ENCODE data around the gene KCND3. TPM values are rescaled to one million over a fixed set of nuclear protein-coding genes. Genes with fewer than 3 reads are reported as not detected.

KCND3 gene
- total RNA-seq, 1 experiment from 2014 or later = 0.15 TPM

DNA sequence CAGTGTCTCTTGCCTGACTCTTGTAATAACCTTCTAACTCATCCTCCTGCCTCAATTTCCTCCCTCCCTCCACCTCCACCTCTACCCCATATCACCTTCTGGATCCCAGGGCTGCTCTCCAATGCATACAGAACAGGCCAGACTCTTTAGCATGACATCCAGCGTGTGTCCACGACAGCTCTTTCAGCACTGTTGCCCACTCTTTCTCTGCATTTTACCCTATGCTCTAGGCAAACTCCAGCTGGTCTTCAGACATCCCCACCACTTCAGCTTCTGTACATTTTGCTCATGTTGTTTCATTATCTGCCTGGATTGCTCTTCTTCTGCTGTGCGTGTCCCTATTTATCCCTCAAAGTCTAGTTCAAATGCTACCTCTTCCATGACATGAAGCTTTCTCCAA is 255.0 kb downstream of the KCND3 start:
- Histone ChIP-seq H3K9me3 (ENCODE audit: control insufficient read depth, low read depth, low read length) (no peaks in the 10 kb centered on the region), H2AK5ac (ENCODE audit: insufficient read length, low read length) (no peak overlapping the region), H3K4ac (ENCODE audit: low read depth, low read length) (no peak overlapping the region), H4K5ac (ENCODE audit: insufficient read length, low read depth, low read length) (no peak overlapping the region), H4K91ac (ENCODE audit: insufficient read length, low read depth, low read length) (no peak overlapping the region), H2BK120ac (ENCODE audit: low read depth, low read length, poor library complexity, severe bottlenecking) (no peak overlapping the region), H3K9ac (ENCODE audit: extremely low read depth, insufficient read length, low read length) (no peak overlapping the region), H3K79me1 (ENCODE audit: insufficient read depth, low read depth, low read length, poor library complexity, severe bottlenecking) (peaks cover 2% of the 10 kb centered on the region), H3K56ac (ENCODE audit: insufficient read length, low read depth, low read length) (no peak overlapping the region), H2BK15ac (ENCODE audit: low read depth, low read length) (no peak overlapping the region), H4K8ac (replicated peaks; ENCODE audit: insufficient read length, low read depth, low read length) (no peak overlapping the region), H3K4me1 (ENCODE audit: insufficient read depth, low read length) (peaks cover 20% of the 10 kb centered on the region), H2BK5ac (ENCODE audit: insufficient read length, low read length) (no peak overlapping the region), H3K79me2 (ENCODE audit: insufficient read depth, low read length) (no peaks in the 10 kb centered on the region; the same call in 1 of the 2 replicates), H3K27me3 (ENCODE audit: insufficient read depth, low read length) (no peaks in the 10 kb centered on the region), H2BK12ac (ENCODE audit: insufficient read length, low read depth, low read length) (no peak overlapping the region), H4K20me1 (ENCODE audit: control insufficient read depth, insufficient read depth, insufficient read length) (no peaks in the 10 kb centered on the region), H3K14ac (ENCODE audit: insufficient read depth, low read length) (no peak overlapping the region), H3K4me2 (ENCODE audit: insufficient read depth, insufficient read length, low read length) (no peak overlapping the region), H2BK20ac (ENCODE audit: low read depth, low read length, poor library complexity, severe bottlenecking) (no peak overlapping the region), H3K23ac (ENCODE audit: insufficient read length, low read depth, low read length) (no peak overlapping the region), H3T11ph (ENCODE audit: low read length) (no peak overlapping the region), H3K27ac (ENCODE audit: insufficient read length, low read depth, low read length) (no peak overlapping the region), H3K23me2 (ENCODE audit: insufficient read length, low read depth, low read length, poor library complexity, severe bottlenecking) (peaks cover 13% of the 10 kb centered on the region), H3K18ac (ENCODE audit: insufficient read length, low read depth, low read length) (no peak overlapping the region), H2AFZ (ENCODE audit: low read length) (no peak overlapping the region)
- Mint-ChIP-seq H3K4me3 (no peak overlapping the region), H3K36me3 (ENCODE audit: insufficient read depth in 1 of 3, low read depth in 3 of 3) (no peaks in the 10 kb centered on the region), H3K9me3 (no peaks in the 10 kb centered on the region), H3K4me1 (peaks cover 15 to 18% of the 10 kb centered on the region in 2 experiments), H3K27ac (no peak overlapping the region), H3K27me3 (ENCODE audit: low read depth) (peaks cover 2% of the 10 kb centered on the region; the same call in 1 of the 2 replicates)
- TF ChIP-seq, protein P1, sequence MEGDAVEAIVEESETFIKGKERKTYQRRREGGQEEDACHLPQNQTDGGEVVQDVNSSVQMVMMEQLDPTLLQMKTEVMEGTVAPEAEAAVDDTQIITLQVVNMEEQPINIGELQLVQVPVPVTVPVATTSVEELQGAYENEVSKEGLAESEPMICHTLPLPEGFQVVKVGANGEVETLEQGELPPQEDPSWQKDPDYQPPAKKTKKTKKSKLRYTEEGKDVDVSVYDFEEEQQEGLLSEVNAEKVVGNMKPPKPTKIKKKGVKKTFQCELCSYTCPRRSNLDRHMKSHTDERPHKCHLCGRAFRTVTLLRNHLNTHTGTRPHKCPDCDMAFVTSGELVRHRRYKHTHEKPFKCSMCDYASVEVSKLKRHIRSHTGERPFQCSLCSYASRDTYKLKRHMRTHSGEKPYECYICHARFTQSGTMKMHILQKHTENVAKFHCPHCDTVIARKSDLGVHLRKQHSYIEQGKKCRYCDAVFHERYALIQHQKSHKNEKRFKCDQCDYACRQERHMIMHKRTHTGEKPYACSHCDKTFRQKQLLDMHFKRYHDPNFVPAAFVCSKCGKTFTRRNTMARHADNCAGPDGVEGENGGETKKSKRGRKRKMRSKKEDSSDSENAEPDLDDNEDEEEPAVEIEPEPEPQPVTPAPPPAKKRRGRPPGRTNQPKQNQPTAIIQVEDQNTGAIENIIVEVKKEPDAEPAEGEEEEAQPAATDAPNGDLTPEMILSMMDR (conservative IDR thresholded peaks at IDR 0.05) = no peak
- WGBS (ENCODE audit: extremely low coverage, insufficient read length, low lambda C conversion rate) = no CpG with 5 or more reads among the region's 3 CpGs
- no peak for DNase-seq

Measured in H9 (cell line).